Central memory CD8-positive, alpha-beta T cell (primary cell): ENCODE results near the gene VPS26A.

Source experiments
- ATAC-seq: fragments of 150-1000 bp; cut with Tn5 transposase; replicated peaks from 2 replicates; pipeline ENCODE4 v1.10.0; 2022; ENCODE audit warnings: mild to moderate bottlenecking, moderate FRiP score, moderate number of reproducible peaks; ENCODE audit not compliant: poor library complexity, severe bottlenecking; ENCODE audit errors: extremely low read depth
- DNase-seq, 2 donors: peaks; one replicate each; pipeline ENCODE4 v3.0.0; 2021; ENCODE audit warnings: low spot score in 2 of 2
- H3K27ac Mint-ChIP-seq: one replicate; pipeline ENCODE4 v1.8.0; 2022; ENCODE audit warnings: low read depth, mild to moderate bottlenecking, moderate library complexity, mixed read lengths
- H3K27me3 Mint-ChIP-seq: one replicate; pipeline ENCODE4 v1.8.0; 2022; ENCODE audit warnings: mixed read lengths
- H3K36me3 Mint-ChIP-seq: one replicate; pipeline ENCODE4 v1.8.0; 2022; ENCODE audit warnings: mild to moderate bottlenecking, moderate library complexity, mixed read lengths; ENCODE audit not compliant: insufficient read depth
- H3K4me1 Mint-ChIP-seq: one replicate; pipeline ENCODE4 v1.8.0; 2022; ENCODE audit warnings: mixed read lengths
- H3K4me3 Mint-ChIP-seq: one replicate; pipeline ENCODE4 v1.8.0; 2022; ENCODE audit warnings: mild to moderate bottlenecking, moderate library complexity, mixed read lengths
- H3K9me3 Mint-ChIP-seq: one replicate; pipeline ENCODE4 v1.8.0; 2022; ENCODE audit warnings: mixed read lengths

Gene VPS26A

GRCh38 chr10:69123747-69124562, at the start of gene VPS26A:
Gene VPS26A (plus strand): TSS chr10:69124178. CDS start chr10:69124278, 100 bp downstream.
- H3K4me3 Mint-ChIP-seq, result peak within 1 kb of the TSS; percentile 93
- ATAC-seq (peak; percentile 87), DNase-seq (peak; percentile 98 to 99)
- no peaks in the 10 kb centered on the region for H3K27me3 Mint-ChIP-seq
- peaks cover 19% of the 10 kb centered on the region for H3K36me3 Mint-ChIP-seq
- H3K9me3 Mint-ChIP-seq, result no peaks in the 10 kb centered on the region
- peaks cover 11% of the 10 kb centered on the region for H3K4me1 Mint-ChIP-seq
- peak within 1 kb of the TSS; percentile 95 for H3K27ac Mint-ChIP-seq

GRCh38 chr10:69074532-69074931, 49.4 kb upstream of the VPS26A start:
- DNase-seq (no peak), ATAC-seq (no peak)
- Mint-ChIP-seq H3K9me3 (no peaks in the 10 kb centered on the region), H3K4me1 (no peaks in the 10 kb centered on the region), H3K36me3 (no peaks in the 10 kb centered on the region), H3K27ac (no peak overlapping the region), H3K27me3 (no peaks in the 10 kb centered on the region), H3K4me3 (no peak overlapping the region)

DNA sequence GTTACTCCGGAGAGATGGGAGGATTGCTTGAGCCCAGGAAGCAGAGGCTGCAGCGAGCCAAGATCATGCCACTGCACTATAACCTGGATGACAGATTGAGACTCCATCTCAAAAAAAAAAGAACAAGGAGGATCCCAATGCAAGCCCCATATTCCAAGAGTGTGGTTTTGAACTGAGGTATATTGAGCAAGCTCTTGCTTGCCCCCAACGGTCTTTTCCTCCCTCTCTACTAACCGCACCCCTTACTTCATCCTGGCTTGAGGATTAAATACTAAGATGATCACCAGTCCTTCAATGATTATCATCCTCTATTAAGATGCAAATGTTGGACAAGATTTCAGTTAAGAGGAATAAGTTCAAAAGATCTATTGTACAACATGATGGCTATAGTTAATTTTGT, 48.5 kb upstream of the VPS26A start:
- Mint-ChIP-seq H3K36me3 (no peaks in the 10 kb centered on the region), H3K9me3 (no peaks in the 10 kb centered on the region), H3K4me1 (no peaks in the 10 kb centered on the region), H3K27ac (no peak overlapping the region), H3K4me3 (no peak overlapping the region), H3K27me3 (no peaks in the 10 kb centered on the region)
- ATAC-seq, result no peak
- DNase-seq, result no peak

GRCh38 chr10:69078311-69078710, 45.7 kb upstream of the VPS26A start:
- no peak for DNase-seq
- Mint-ChIP-seq H3K4me3 (no peak overlapping the region), H3K4me1 (no peaks in the 10 kb centered on the region), H3K27ac (no peak overlapping the region), H3K36me3 (no peaks in the 10 kb centered on the region), H3K9me3 (no peaks in the 10 kb centered on the region), H3K27me3 (no peaks in the 10 kb centered on the region)
- no peak for ATAC-seq

- no peaks in the 10 kb centered on the region for H3K27me3 Mint-ChIP-seq
- H3K27ac Mint-ChIP-seq, result no peak overlapping the region
- no peak for ATAC-seq
- no peak overlapping the region for H3K4me3 Mint-ChIP-seq
- H3K9me3 Mint-ChIP-seq, result no peaks in the 10 kb centered on the region
- peaks cover 2% of the 10 kb centered on the region for H3K4me1 Mint-ChIP-seq
- H3K36me3 Mint-ChIP-seq, result peaks cover 2% of the 10 kb centered on the region
- no peak for DNase-seq
These were observed 43.8 kb upstream of the VPS26A start for GRCh38 chr10:69080226-69080625.

DNA sequence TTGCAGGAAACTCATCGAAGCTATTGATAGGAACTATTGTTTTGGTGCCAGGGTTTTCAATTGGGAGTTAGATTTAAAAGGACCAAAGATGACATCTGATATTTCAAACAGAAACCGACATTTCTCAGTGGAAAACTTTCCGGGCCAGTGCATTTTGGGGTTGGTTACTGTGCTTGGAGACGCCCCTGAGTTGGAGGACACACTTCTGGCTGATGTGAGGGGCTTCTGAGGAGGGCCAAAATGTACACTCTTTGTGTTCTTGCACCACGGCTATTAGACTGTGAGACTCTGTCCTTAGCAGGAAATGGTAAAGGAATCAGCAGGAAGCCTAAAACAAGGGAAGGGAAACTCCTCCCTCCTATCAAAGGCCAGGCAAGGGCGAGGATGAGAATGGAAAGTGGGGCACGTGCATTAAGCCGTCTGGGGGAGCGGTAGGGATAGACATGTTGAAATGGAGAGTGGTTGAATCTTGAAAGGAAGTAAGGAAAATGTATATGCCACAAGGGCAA, 37.9 kb upstream of the VPS26A start:
- ATAC-seq, result no peak
- peak overlapping the region; percentile 59 for H3K4me3 Mint-ChIP-seq
- no peaks in the 10 kb centered on the region for H3K9me3 Mint-ChIP-seq
- H3K27ac Mint-ChIP-seq, result peak overlapping the region; percentile 99
- no peak for DNase-seq
- peaks cover 41% of the 10 kb centered on the region for H3K36me3 Mint-ChIP-seq
- H3K27me3 Mint-ChIP-seq, result no peaks in the 10 kb centered on the region
- peaks cover 51% of the 10 kb centered on the region for H3K4me1 Mint-ChIP-seq

GRCh38 chr10:69087590-69088470, 36.1 kb upstream of the VPS26A start, which contains the start of gene SRGN:
Gene SRGN (plus strand): TSS chr10:69088103. CDS start chr10:69088158, 55 bp downstream.
- Mint-ChIP-seq H3K27me3 (no peaks in the 10 kb centered on the region), H3K36me3 (peaks cover 45% of the 10 kb centered on the region), H3K4me3 (peak within 1 kb of the TSS; percentile 84), H3K4me1 (peaks cover 59% of the 10 kb centered on the region), H3K27ac (peak within 1 kb of the TSS; percentile 99), H3K9me3 (no peaks in the 10 kb centered on the region)
- ATAC-seq, result peak; percentile 48
- peak; percentile 63 to 83 for DNase-seq

DNA sequence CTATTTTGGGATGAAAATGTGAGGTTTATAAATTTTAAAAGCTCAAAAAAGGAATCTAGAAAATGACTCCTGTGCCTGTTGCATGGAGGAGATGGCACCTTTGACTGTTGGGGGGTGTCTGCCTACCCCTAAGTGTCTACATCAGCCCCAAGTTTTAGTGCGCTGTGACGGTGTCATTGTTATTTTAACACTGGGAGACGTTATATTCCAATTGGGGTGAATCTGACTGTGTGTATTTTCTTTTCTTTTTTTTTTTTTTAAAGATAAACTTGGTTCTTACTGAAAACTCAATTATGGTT, 35.6 kb upstream of the VPS26A start:
- Mint-ChIP-seq H3K27ac (peak overlapping the region; percentile 99), H3K36me3 (peaks cover 47% of the 10 kb centered on the region), H3K4me3 (peak overlapping the region; percentile 84), H3K9me3 (no peaks in the 10 kb centered on the region), H3K27me3 (no peaks in the 10 kb centered on the region), H3K4me1 (peaks cover 65% of the 10 kb centered on the region)
- peak; percentile 17 for ATAC-seq
- peak in 1 of 2 donors; percentile 32 for DNase-seq

DNA sequence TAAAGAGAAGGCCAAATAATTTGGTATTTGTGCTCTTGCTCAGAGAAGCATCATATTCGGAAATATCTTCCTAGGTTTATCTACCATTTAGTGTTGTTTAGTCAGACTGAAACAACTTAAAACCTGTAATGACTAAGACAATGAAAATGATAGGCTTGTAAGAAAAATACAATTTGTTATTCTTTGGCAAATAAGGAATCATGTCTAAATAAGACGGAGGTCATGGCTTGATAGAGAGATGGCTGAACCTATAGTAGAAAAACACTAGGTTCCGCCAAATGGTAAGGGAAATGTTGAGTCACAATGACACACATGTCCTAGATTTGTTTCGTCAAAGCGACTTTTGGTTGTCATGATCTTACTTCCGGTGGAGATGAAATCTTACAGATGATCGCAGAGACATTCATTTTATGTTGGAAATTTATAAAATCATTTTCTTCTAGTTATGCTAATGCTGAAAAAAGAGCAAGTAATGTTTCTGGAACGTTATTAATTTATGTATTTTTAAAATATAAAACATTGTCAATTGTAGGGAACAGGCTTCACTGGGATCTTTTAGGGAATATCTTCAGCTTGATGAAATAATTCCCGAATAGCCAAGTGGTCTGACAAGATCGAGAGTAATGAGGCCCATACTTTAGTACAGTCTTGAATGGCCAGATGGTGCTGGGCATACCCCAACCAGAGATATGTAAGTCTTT, 35.0 kb upstream of the VPS26A start:
- peaks cover 52% of the 10 kb centered on the region for H3K36me3 Mint-ChIP-seq
- H3K9me3 Mint-ChIP-seq, result no peaks in the 10 kb centered on the region
- peak; percentile 26 for ATAC-seq
- H3K4me3 Mint-ChIP-seq, result peak overlapping the region; percentile 84
- peaks cover 70% of the 10 kb centered on the region for H3K4me1 Mint-ChIP-seq
- H3K27ac Mint-ChIP-seq, result peak overlapping the region; percentile 99
- peak in 1 of 2 donors; percentile 57 for DNase-seq
- no peaks in the 10 kb centered on the region for H3K27me3 Mint-ChIP-seq

DNA sequence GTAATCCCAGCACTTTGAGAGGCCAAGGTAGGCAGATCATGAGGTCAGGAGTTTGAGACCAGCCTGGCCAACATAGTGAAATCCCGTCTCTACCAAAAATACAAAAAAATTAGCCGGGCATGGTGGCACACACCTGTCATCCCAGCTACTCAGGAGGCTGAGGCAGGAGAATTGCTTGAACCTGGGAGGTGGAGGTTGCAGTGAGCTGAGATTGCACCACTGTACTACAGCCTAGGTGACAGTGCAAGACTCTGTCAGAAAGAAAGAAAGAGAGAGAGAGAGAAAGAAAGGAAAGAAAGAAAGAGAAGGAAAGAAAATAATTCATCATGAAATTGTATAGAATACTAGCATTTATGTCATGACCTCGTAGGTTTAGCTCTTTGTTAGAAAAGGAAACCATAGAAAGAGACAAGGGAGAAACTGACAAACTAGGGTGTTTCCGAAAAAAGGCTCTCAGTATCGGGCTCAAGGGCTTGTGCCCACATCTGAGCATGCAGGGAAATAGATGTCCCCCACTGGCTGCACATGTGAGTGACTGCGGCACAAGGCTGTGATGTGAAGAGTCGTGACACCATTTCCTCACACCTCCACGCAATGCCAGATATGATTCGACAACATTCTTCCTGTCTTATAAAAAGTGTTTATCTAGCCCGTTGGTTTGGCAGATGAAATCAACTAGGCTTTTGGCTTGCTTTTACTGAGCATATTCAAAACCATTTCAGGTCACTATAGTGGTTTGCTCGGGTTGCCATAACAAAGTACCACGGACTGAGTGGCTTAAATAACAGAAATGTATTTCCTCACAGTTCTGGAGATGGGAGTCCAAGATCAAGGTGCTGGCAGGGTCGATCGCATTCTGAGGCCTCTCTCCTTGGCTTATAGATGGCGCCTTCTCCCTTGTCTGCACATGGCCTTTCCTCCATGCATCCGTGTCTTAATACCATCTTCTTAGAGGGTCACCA, 34.1 kb upstream of the VPS26A start:
- H3K4me1 Mint-ChIP-seq, result peaks cover 72% of the 10 kb centered on the region
- peak overlapping the region; percentile 99 for H3K27ac Mint-ChIP-seq
- no peaks in the 10 kb centered on the region for H3K9me3 Mint-ChIP-seq
- peaks cover 53% of the 10 kb centered on the region for H3K36me3 Mint-ChIP-seq
- DNase-seq (peak; percentile 69 to 89), ATAC-seq (peak; percentile 76)
- H3K27me3 Mint-ChIP-seq, result no peaks in the 10 kb centered on the region
- peak overlapping the region; percentile 84 for H3K4me3 Mint-ChIP-seq

DNA sequence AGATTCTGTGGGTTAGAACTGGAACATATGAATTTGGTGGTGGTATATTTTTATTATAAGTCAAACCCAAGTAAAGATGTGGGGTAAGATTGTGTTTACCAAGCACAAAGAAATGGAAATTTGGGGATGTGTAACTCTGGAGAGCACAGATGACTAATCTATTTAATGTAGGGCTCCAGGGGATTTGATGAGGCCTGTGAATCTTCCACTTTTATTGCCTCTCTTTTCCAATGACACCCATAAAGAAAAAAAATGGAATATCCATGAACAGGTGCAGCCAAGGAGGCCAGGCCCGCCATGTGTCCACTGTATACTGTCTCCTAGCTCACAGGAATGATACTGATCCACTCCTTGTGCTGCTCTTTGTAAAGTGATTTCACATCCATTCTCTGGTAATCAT, 33.3 kb upstream of the VPS26A start:
- H3K9me3 Mint-ChIP-seq, result no peaks in the 10 kb centered on the region
- DNase-seq (no peak), ATAC-seq (no peak)
- H3K27ac Mint-ChIP-seq, result peak overlapping the region; percentile 99
- H3K4me1 Mint-ChIP-seq, result peaks cover 71% of the 10 kb centered on the region
- H3K4me3 Mint-ChIP-seq, result peak overlapping the region; percentile 84
- H3K36me3 Mint-ChIP-seq, result peaks cover 55% of the 10 kb centered on the region
- no peaks in the 10 kb centered on the region for H3K27me3 Mint-ChIP-seq
